ENCODE measurements around the gene SCN8A.

Gene SCN8A

DNA sequence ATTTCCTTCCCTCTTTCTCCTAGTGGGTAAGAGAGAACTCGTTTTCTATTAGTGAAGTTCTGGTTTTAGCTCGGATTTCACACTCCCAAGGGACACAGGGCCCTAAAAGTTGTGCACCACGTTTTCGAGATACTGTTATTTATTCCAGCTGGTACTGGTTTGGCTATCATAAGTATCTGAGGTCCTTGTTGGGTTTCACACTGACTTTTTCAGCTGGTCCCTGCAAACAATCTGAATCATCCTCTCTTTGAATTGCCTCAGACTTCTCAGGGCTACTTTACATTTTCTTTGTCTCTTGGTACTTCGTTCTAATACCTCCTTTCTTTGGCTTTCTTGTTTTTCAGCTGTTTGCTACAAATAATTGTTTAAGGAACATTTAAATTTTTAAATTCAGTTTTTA lies 75.7 kb downstream of the SCN8A start:
- no peaks in the 10 kb centered on the region for H3K79me2 ChIP-seq (ENCODE audit: low read length)
- no peaks in the 10 kb centered on the region for H3K4me1 ChIP-seq (ENCODE audit: low read length)
- no peaks in the 10 kb centered on the region for H3F3A ChIP-seq (ENCODE audit: insufficient read depth, low read length)
- H3K4me2 ChIP-seq (ENCODE audit: low read depth, low read length), result no peak overlapping the region
- no peak overlapping the region for H2AFZ ChIP-seq (ENCODE audit: low read length)
- H3K9me2 ChIP-seq (replicated peaks; ENCODE audit: insufficient read depth, low read length), result no peaks in the 10 kb centered on the region
- H4K20me1 ChIP-seq (ENCODE audit: insufficient read depth, low read length), result no peaks in the 10 kb centered on the region
- DNase-seq, result no peak
- no peaks in the 10 kb centered on the region for H3K36me3 ChIP-seq (replicated peaks; ENCODE audit: insufficient read depth, low read length)
- no peaks in the 10 kb centered on the region for H3K27me3 ChIP-seq (replicated peaks; ENCODE audit: insufficient read depth, low read length)
- no peak overlapping the region for H3K4me3 ChIP-seq (ENCODE audit: low read length)
- no peaks in the 10 kb centered on the region for H3K9me3 ChIP-seq (replicated peaks; ENCODE audit: insufficient read depth, low read length)
- TF ChIP-seq EZH2phosphoT487 (IDR thresholded peaks at IDR 0.05; ENCODE audit: low read length) (no peak), EZH2 (optimal IDR thresholded peaks at IDR 0.05; ENCODE audit: low read depth, low read length) (no peak)
- TF ChIP-seq, protein P1, sequence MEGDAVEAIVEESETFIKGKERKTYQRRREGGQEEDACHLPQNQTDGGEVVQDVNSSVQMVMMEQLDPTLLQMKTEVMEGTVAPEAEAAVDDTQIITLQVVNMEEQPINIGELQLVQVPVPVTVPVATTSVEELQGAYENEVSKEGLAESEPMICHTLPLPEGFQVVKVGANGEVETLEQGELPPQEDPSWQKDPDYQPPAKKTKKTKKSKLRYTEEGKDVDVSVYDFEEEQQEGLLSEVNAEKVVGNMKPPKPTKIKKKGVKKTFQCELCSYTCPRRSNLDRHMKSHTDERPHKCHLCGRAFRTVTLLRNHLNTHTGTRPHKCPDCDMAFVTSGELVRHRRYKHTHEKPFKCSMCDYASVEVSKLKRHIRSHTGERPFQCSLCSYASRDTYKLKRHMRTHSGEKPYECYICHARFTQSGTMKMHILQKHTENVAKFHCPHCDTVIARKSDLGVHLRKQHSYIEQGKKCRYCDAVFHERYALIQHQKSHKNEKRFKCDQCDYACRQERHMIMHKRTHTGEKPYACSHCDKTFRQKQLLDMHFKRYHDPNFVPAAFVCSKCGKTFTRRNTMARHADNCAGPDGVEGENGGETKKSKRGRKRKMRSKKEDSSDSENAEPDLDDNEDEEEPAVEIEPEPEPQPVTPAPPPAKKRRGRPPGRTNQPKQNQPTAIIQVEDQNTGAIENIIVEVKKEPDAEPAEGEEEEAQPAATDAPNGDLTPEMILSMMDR (IDR thresholded peaks at IDR 0.05; ENCODE audit: low read length), result no peak
- H3K27ac ChIP-seq (ENCODE audit: low read length), result no peak overlapping the region
- no peak overlapping the region for H3K9ac ChIP-seq (ENCODE audit: low read length)

DNA sequence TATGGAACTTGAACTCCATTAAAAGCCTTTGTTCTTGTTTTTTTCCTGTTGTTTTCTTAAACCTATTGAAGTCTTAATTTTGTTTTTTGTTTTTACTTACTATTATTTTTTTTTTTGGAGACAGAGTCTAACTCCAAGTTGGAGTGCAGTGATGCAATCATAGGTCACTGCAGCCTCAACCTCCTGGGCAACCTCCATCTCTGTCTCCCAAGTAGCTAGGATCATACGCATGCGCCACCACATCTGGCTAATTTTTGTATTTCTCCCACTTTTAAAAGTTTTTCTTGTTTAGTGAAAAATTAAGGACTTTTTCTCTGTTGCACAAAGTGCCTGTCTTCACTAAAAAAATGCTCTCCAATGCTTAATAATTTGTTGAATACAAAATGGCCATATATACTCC lies 76.2 kb downstream of the SCN8A start:
- Histone ChIP-seq H3K36me3 (replicated peaks; ENCODE audit: insufficient read depth, low read length) (no peaks in the 10 kb centered on the region), H3K9me2 (replicated peaks; ENCODE audit: insufficient read depth, low read length) (no peaks in the 10 kb centered on the region), H3K4me1 (ENCODE audit: low read length) (no peaks in the 10 kb centered on the region), H3K27me3 (replicated peaks; ENCODE audit: insufficient read depth, low read length) (no peaks in the 10 kb centered on the region), H2AFZ (ENCODE audit: low read length) (no peak overlapping the region), H3K9ac (ENCODE audit: low read length) (no peak overlapping the region), H3K27ac (ENCODE audit: low read length) (no peak overlapping the region), H3K4me2 (ENCODE audit: low read depth, low read length) (no peak overlapping the region), H3K79me2 (ENCODE audit: low read length) (no peaks in the 10 kb centered on the region), H3K9me3 (replicated peaks; ENCODE audit: insufficient read depth, low read length) (no peaks in the 10 kb centered on the region), H3K4me3 (ENCODE audit: low read length) (no peak overlapping the region), H3F3A (ENCODE audit: insufficient read depth, low read length) (no peaks in the 10 kb centered on the region), H4K20me1 (ENCODE audit: insufficient read depth, low read length) (no peaks in the 10 kb centered on the region)
- no peak for DNase-seq
- no peak for TF ChIP-seq EZH2phosphoT487 (IDR thresholded peaks at IDR 0.05; ENCODE audit: low read length)
- TF ChIP-seq, protein P1 (IDR thresholded peaks at IDR 0.05; ENCODE audit: low read length), result no peak
- TF ChIP-seq EZH2 (optimal IDR thresholded peaks at IDR 0.05; ENCODE audit: low read depth, low read length), result no peak

DNA sequence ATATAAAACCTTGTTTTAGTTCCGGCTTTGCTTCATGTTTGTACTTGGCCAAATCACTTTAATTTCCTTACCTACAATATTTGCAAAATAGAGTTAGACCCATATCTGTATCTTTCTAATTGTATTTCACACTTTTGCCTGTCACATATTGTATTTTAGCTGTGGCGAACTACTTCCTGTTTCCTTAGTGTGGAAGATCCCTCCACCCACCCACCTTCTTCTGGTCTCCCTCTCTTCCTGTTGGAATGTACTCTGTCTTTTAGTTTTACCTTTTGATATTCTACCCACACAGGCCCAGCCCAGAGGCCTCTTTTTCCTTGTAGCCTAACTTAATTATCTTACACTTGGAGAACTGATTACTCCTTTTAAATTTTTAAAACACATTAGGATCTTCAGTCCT lies 78.2 kb downstream of the SCN8A start:
- no peaks in the 10 kb centered on the region for H3K27me3 ChIP-seq (replicated peaks; ENCODE audit: insufficient read depth, low read length)
- H3K9me3 ChIP-seq (replicated peaks; ENCODE audit: insufficient read depth, low read length), result no peaks in the 10 kb centered on the region
- H3K9me2 ChIP-seq (replicated peaks; ENCODE audit: insufficient read depth, low read length), result no peaks in the 10 kb centered on the region
- no peak for DNase-seq
- no peaks in the 10 kb centered on the region for H3K36me3 ChIP-seq (replicated peaks; ENCODE audit: insufficient read depth, low read length)
- no peak overlapping the region for H3K4me2 ChIP-seq (ENCODE audit: low read depth, low read length)
- H2AFZ ChIP-seq (ENCODE audit: low read length), result no peak overlapping the region
- no peak overlapping the region for H3K27ac ChIP-seq (ENCODE audit: low read length)
- no peak overlapping the region for H3K9ac ChIP-seq (ENCODE audit: low read length)
- no peak overlapping the region for H3K4me3 ChIP-seq (ENCODE audit: low read length)
- H3K4me1 ChIP-seq (ENCODE audit: low read length), result no peaks in the 10 kb centered on the region
- TF ChIP-seq EZH2phosphoT487 (IDR thresholded peaks at IDR 0.05; ENCODE audit: low read length) (no peak), EZH2 (optimal IDR thresholded peaks at IDR 0.05; ENCODE audit: low read depth, low read length) (no peak)
- TF ChIP-seq, protein P1 (IDR thresholded peaks at IDR 0.05; ENCODE audit: low read length), result no peak
- H3F3A ChIP-seq (ENCODE audit: insufficient read depth, low read length), result no peaks in the 10 kb centered on the region
- no peaks in the 10 kb centered on the region for H3K79me2 ChIP-seq (ENCODE audit: low read length)
- H4K20me1 ChIP-seq (ENCODE audit: insufficient read depth, low read length), result no peaks in the 10 kb centered on the region

All from MM.1S (cell line).